Right lobe of liver (tissue), 4 donors: Measurements from ENCODE around the gene GAPVD1.

Source experiments
- CTCF ChIP-seq, 4 donors: fragments of 200-600 bp in 3 of 4; fragments of 450-650 bp in 1 of 4; IDR thresholded peaks; one replicate each; pipeline versions ENCODE4 v1.5.1 to v1.8.0; 2016 to 2022; ENCODE audit warnings: antibody characterized with exemption in 4 of 4, mild to moderate bottlenecking in 2 of 4
- POLR2A ChIP-seq: fragments of 450-650 bp; IDR thresholded peaks from one replicate; pipeline ENCODE4 v1.6.1; 2017; ENCODE audit warnings: antibody characterized with exemption, mild to moderate bottlenecking
- donor health status: DM: no; HTN: no; CAD: no.
- donor health status: DM: no; HTN: no; CAD: no.
- donor health status: DM: no; HTN: yes; CAD: no.

- no peak for TF ChIP-seq CTCF (IDR thresholded peaks at IDR 0.05)
- TF ChIP-seq POLR2A: no peak
Observed at GRCh38 chr9:125410522-125410894, 148.9 kb downstream of the GAPVD1 start.
